Cerebellar cortex (tissue), 1 donor: ENCODE results near the gene DDHD1.

Source experiments
- DNase-seq: peaks from one replicate; pipeline ENCODE4 v3.0.0-alpha.2; 2015; ENCODE audit warnings: low spot score

DDHD1 gene

DNA sequence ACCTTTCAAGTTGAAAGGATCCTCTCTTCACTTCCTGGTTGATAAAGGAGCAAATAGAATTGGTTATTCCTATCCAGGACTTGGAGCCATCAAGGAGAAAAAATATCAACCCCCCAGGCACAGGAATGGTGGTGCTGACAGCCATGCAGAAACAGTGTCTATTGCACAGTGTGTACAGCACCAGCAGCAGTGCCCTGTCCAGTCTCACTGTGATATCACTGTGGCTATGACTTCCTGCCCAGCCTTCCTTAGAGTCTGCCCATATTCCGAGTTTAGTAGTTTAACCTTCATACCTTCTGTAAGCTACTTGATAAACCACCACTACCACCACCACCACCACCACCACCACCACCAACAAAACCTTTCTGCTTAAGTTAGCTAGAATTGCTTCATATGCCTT lies 157.1 kb downstream of the DDHD1 start:
- no peak for DNase-seq

DNA sequence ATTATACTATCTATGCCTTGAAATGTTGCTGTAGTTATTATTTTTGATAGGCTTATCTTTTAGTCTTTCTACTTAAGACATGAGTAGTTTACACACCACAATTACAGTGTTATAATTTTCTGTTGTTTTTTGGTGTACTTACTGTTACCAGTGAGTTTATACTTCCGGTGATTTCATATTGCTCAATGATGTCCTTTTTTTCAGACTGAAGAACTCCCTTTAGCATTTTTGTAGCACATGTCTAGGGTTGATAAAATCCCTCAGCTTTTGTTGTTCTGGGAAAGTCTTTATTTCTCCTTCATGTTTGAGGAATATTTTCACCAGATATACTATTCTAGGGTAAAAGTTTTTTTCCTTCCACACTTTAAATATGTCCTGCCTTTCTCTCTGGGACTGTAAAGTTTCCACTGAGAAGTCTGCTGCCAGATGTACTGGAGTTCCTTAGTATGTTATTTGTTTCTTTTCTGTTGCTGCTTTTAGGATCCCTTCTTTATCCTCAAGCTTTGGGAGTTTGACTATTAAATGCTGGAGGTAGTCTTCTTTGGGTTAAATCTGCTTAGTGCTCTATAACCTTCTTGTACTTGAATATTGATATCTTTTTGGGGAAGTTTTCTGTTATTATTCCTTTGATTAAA lies 160.8 kb downstream of the DDHD1 start:
- DNase-seq, result no peak

DNA sequence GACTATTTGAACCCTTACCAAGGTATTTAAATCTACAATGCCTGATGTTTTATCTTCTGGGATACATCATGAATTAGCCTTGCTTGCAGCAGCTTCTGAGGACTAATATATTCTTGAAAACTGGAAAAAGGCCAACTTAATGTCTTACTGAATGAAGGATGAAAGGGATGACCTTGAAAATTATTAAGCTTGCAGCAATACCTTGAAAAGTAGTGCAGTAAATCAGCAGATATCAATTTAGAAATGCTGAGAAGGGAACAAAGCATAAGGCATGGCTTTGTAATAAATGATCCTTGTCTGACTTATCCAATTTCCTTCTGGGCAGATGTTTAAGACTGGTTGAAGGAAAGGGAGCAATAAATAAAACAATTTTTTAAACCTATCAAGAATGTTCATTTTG lies 165.0 kb downstream of the DDHD1 start:
- no peak for DNase-seq

DNA sequence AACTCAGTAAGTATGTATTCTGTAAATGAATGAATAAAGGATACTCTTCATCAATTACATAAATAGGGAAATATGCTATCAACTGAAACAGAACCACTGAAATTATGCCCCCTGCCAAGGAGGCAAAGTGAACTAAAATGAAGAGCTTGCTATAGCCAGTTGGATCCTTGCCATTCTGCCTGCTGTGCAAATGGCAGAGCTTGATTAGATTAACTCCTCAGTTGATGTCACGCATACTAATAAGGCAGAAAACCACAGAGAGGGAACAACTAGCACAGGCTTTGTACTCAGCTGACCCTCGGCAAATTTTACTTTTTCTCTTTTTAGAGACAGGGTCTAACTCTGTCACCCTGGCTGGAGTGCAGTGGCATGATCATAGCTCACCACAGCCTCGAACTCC lies 165.6 kb downstream of the DDHD1 start:
- DNase-seq, result no peak

DNA sequence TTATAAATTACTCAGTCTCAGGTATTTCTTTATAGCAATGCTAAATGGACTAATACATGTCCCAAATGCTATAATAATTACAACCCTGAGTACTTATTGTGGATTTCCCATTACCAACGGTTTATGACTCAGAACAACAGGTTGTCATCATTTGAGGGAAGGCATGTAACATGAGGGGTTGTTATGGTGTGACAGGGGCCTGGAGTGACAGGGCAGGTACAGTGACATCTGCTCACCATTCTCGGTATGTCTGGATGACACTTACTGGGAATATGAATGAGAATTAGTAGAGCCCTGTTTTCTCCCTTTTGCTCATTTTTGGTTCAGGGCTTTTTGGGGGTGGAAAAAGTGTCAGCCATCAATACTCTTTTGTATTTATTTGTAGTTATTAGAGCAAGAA lies 166.1 kb downstream of the DDHD1 start:
- no peak for DNase-seq
